K562 (cell line): ENCODE data around the gene CACNA1A. TPM values are rescaled to one million over a fixed set of nuclear protein-coding genes. Genes with fewer than 3 reads are reported as not detected.

Experiments used
- ATAC-seq: fragments of 200-7000 bp; cut with Tn5 transposase; 3 replicates; pipeline ENCODE4 v1.9.1; 2020; ENCODE audit warnings: moderate library complexity
- BruUV-seq: library from RNA; stranded (reverse); fragments of 400-500 nt; replicated peaks from 2 replicates; lab custom pipeline; 2021; lab: Mats Ljungman, UMichigan
- CTCF ChIA-PET: fragments of 300-600 bp; formaldehyde crosslinking; extraction: SDS; loops from one replicate; lab custom pipeline; 2021; ENCODE audit warnings: low intra/inter-chr PET ratio; lab: Yijun Ruan, JAX
- POLR2A ChIA-PET: fragments of 300-600, 350-650 bp; sonication (Branson Sonifier 250); formaldehyde crosslinking; extraction: SDS; loops from one replicate; lab custom pipeline; 2021; ENCODE audit warnings: antibody characterized with exemption, inconsistent platforms; lab: Yijun Ruan, JAX
- DNase-seq, 4 experiments: peaks; one replicate each; pipeline versions ENCODE4 v3.0.0 to v3.0.0-alpha.2; 2011 to 2018; ENCODE audit warnings: low spot score in 3 of 4, mixed read lengths in 3 of 4; ENCODE audit errors: extremely low read depth in 1 of 4
- FAIRE-seq: peaks from 2 replicates; lab custom pipeline; 2011; peaks lifted over from hg19 to GRCh38; lab: Jason Lieb, UNC
- H2AFZ ChIP-seq: 2 replicates; pipeline ENCODE4 v1.6.0; 2011; ENCODE audit warnings: low read depth, low read length, control low read depth, inconsistent platforms
- H3K27ac ChIP-seq: fragments of 200-600 bp; 3 replicates; pipeline ENCODE4 v1.8.0; 2011; ENCODE audit warnings: low read depth, mild to moderate bottlenecking, control low read depth, inconsistent platforms, low read length, moderate library complexity, mixed read lengths; ENCODE audit errors: extremely low read depth
- H3K27me3 ChIP-seq, 2 experiments: fragments of 300-600 bp in 1 of 2; 2 replicates in 1 of 2; 3 replicates in 1 of 2; pipeline versions ENCODE4 v1.6.0 to v1.8.0; 2011; ENCODE audit warnings: inconsistent platforms in 2 of 2, low read length in 2 of 2, mild to moderate bottlenecking in 1 of 2, mixed read lengths in 1 of 2, moderate library complexity in 1 of 2; ENCODE audit not compliant: control insufficient read depth in 2 of 2, insufficient read depth in 2 of 2
- H3K36me3 ChIP-seq: fragments of 300-600 bp; 3 replicates; pipeline ENCODE4 v1.8.0; 2011; ENCODE audit warnings: mild to moderate bottlenecking, low read length, inconsistent platforms; ENCODE audit not compliant: control insufficient read depth, insufficient read depth
- H3K4me1 ChIP-seq, 2 experiments: fragments of 200-600 bp in 1 of 2; replicated peaks in 1 of 2; 2 replicates in 1 of 2; 3 replicates in 1 of 2; pipeline versions ENCODE4 v1.5.1 to v1.8.0; 2011; ENCODE audit warnings: inconsistent platforms in 2 of 2, low read length in 2 of 2, mild to moderate bottlenecking in 1 of 2, mixed read lengths in 1 of 2, moderate library complexity in 1 of 2; ENCODE audit not compliant: control insufficient read depth in 2 of 2, insufficient read depth in 2 of 2
- H3K4me2 ChIP-seq: 2 replicates; pipeline ENCODE4 v1.6.1; 2011; ENCODE audit warnings: low read length, control low read depth, inconsistent platforms, mixed read lengths; ENCODE audit not compliant: insufficient read depth
- H3K4me3 ChIP-seq: fragments of 200-600 bp; sonication (generic), shearing (Covaris generic); 2 replicates; pipeline ENCODE4 v1.5.1; 2016; ENCODE audit warnings: control low read depth, inconsistent platforms
- H3K79me2 ChIP-seq: fragments of 200-600 bp; 3 replicates; pipeline ENCODE4 v1.8.0; 2011; ENCODE audit warnings: low read length, inconsistent platforms; ENCODE audit not compliant: control insufficient read depth, insufficient read depth
- H3K9ac ChIP-seq, 2 experiments: 2 replicates each; pipeline versions ENCODE4 v1.6.0 to v1.6.1; 2011; ENCODE audit warnings: low read depth in 2 of 2, low read length in 2 of 2, control low read depth in 1 of 2, inconsistent platforms in 1 of 2, mild to moderate bottlenecking in 1 of 2, mixed read lengths in 1 of 2; ENCODE audit not compliant: insufficient read depth in 1 of 2
- H3K9me1 ChIP-seq: one replicate; pipeline ENCODE4 v1.6.0; 2011; ENCODE audit warnings: inconsistent platforms, mild to moderate bottlenecking, low read length, moderate library complexity; ENCODE audit not compliant: control insufficient read depth, insufficient read depth
- H3K9me3 ChIP-seq: replicated peaks from 2 replicates; pipeline ENCODE4 v1.5.1; 2011; ENCODE audit warnings: low read depth, low read length, inconsistent platforms; ENCODE audit not compliant: control insufficient read depth, insufficient read depth
- H4K20me1 ChIP-seq: replicated peaks from 2 replicates; pipeline ENCODE4 v1.6.1; 2011; ENCODE audit warnings: low read length, inconsistent platforms, mixed read lengths; ENCODE audit not compliant: control insufficient read depth, insufficient read depth
- ADNP ChIP-seq: fragments of 200-800 bp; sonication (Bioruptor generic); IDR thresholded peaks from 2 replicates; pipeline ENCODE4 v1.6.1; 2016; ENCODE audit warnings: missing genetic modification characterization, missing compliant biosample characterization
- BCOR ChIP-seq: fragments of 450-650 bp; IDR thresholded peaks from 2 replicates; pipeline ENCODE4 v1.6.1; 2016
- BRD9 ChIP-seq: fragments of 450-650 bp; IDR thresholded peaks from 2 replicates; pipeline ENCODE4 v1.6.1; 2018; ENCODE audit warnings: low read depth; ENCODE audit not compliant: partially characterized antibody
- CHD4 ChIP-seq: fragments of 200-600 bp; sonication (generic); IDR thresholded peaks from 3 replicates; pipeline ENCODE4 v1.6.1; 2012; ENCODE audit warnings: low read depth, mild to moderate bottlenecking, mixed read lengths, low read length, inconsistent platforms; ENCODE audit not compliant: insufficient read depth, insufficient replicate concordance, poor library complexity, severe bottlenecking
- EGR1 ChIP-seq: fragments of 450-650 bp; conservative IDR thresholded peaks from 2 replicates; pipeline ENCODE4 v1.6.1; 2017; ENCODE audit warnings: mild to moderate bottlenecking
- IFI16 ChIP-seq: fragments of 250-450 bp; sonication (Bioruptor Pico); IDR thresholded peaks from 2 replicates; pipeline ENCODE4 v2.1.2; 2022; ENCODE audit warnings: mild to moderate bottlenecking, inconsistent platforms
- KDM1A ChIP-seq, 2 experiments: fragments of 450-650 bp; IDR thresholded peaks; 2 replicates each; pipeline ENCODE4 v1.6.1; 2016; ENCODE audit warnings: mild to moderate bottlenecking in 2 of 2
- POU5F1 ChIP-seq: fragments of 150-350 bp; IDR thresholded peaks from 2 replicates; pipeline ENCODE4 v1.6.1; 2014; ENCODE audit warnings: borderline replicate concordance, low read length, low read depth, mild to moderate bottlenecking; ENCODE audit not compliant: partially characterized antibody
- RBM25 ChIP-seq: fragments of 200-400 bp; formaldehyde crosslinking; IDR thresholded peaks from 2 replicates; pipeline ENCODE4 v1.6.1; 2018; ENCODE audit warnings: low read length, low read depth, moderate library complexity; ENCODE audit not compliant: severe bottlenecking
- RCOR1 ChIP-seq, 2 experiments: IDR thresholded peaks; 2 replicates each; pipeline ENCODE4 v1.6.1; 2012; ENCODE audit warnings: low read depth in 2 of 2, low read length in 2 of 2, borderline replicate concordance in 1 of 2, improper control_type of control experiment in 1 of 2
- SMARCA5 ChIP-seq: fragments of 450-650 bp; IDR thresholded peaks from 2 replicates; pipeline ENCODE4 v1.6.1; 2016
- ZFP36 ChIP-seq: fragments of 150-350 bp; IDR thresholded peaks from 2 replicates; pipeline ENCODE4 v1.6.1; 2018; ENCODE audit warnings: low read length, low read depth; ENCODE audit not compliant: partially characterized antibody
- ZNF239 ChIP-seq: fragments of 250-450 bp; sonication (Bioruptor Pico); IDR thresholded peaks from 2 replicates; pipeline ENCODE4 v1.4.0; 2020; ENCODE audit warnings: mild to moderate bottlenecking
- ZNF282 ChIP-seq: sonication (generic); formaldehyde crosslinking; IDR thresholded peaks from 2 replicates; pipeline ENCODE4 v1.8.1; 2023; ENCODE audit warnings: missing genetic modification reagents
- ZNF830 ChIP-seq: fragments of 250-450 bp; sonication (Bioruptor Pico); IDR thresholded peaks from 2 replicates; pipeline ENCODE4 v1.5.0; 2021; ENCODE audit warnings: mild to moderate bottlenecking
- WGBS: fragments of 100-300 bp; shearing (Covaris generic); methylation state at CpG from one replicate; pipeline ENCODE4 v1.1.6; 2016; ENCODE audit warnings: low coverage, mixed read lengths; ENCODE audit not compliant: insufficient coverage; ENCODE audit errors: missing lambda C conversion rate; 5-methylcytosine and 5-hydroxymethylcytosine counted together
- in situ Hi-C: fragments of 300-500 bp; cut with MboI; formaldehyde crosslinking; loops from 4 replicates; pipeline ENCODE4 v1.15.0; 2018; ENCODE audit warnings: inconsistent platforms, mixed read lengths
- intact Hi-C: fragments of 100-400 bp; cut with micrococcal nuclease; formaldehyde crosslinking; loops from 2 replicates; pipeline ENCODE4 v1.14.2; 2022
- polyA plus RNA-seq, 8 experiments: library from polyadenylated mRNA; depleted of rRNA in 4 of 8; stranded (reverse) in 5 of 8; unstranded in 3 of 8; fragments of >200 nt; fragmentation: Nextera tagmentation in 2 of 8; fragmentation: Illumina TruSeq in 1 of 8; extraction: Ambion mirVana in 2 of 8; extraction: Trizol in 1 of 8; gene quantifications; 2 replicates each; pipeline versions ENCODE4 v1.2.1 to v1.2.3, GENCODE V29; 2011 to 2014; ENCODE audit warnings: inconsistent platforms in 1 of 8, missing spikeins in 1 of 8
- total RNA-seq, 7 experiments: library from RNA; depleted of rRNA in 6 of 7; stranded (reverse); fragments of >200 nt in 6 of 7; fragmentation: Illumina TruSeq in 2 of 7; extraction: Trizol in 2 of 7; gene quantifications; 2 replicates each; pipeline versions ENCODE4 v1.2.1 to v1.2.3, GENCODE V29; 2011 to 2021; ENCODE audit warnings: low replicate concordance in 1 of 7

The CACNA1A gene
- total and polyA plus RNA-seq, 9 of the 15 experiments (the other 6 are each of a cell fraction or from before 2014, with no cell fraction given), result 0.03 to 0.20 (median 0.09) TPM; not detected in 1

GRCh38 chr19:13302526-13303270, 203.6 kb downstream of the CACNA1A start (continued):
- TF ChIP-seq IFI16 (CRISPR knock-in tag) (no peak), ZNF830 (no peak)

GRCh38 chr19:13301627-13302334, 204.5 kb downstream of the CACNA1A start:
- Histone ChIP-seq H3K9ac (no peak overlapping the region), H2AFZ (no peak overlapping the region), H3K4me3 (no peak overlapping the region), H3K4me2 (no peak overlapping the region), H3K27me3 (peaks cover 20 to 75% of the 10 kb centered on the region in 2 experiments; a peak in 4 of 5 replicates), H3K9me3 (no peaks in the 10 kb centered on the region), H3K4me1 (peaks cover 0 to 9% of the 10 kb centered on the region in 2 experiments; a peak in 2 of 5 replicates), H4K20me1 (no peaks in the 10 kb centered on the region), H3K36me3 (no peaks in the 10 kb centered on the region), H3K9me1 (no peaks in the 10 kb centered on the region), H3K79me2 (no peaks in the 10 kb centered on the region), H3K27ac (no peak overlapping the region)
- in situ Hi-C loops (no loop called here), intact Hi-C loops (no loop called here)
- FAIRE-seq, result no peak
- no TSS peak for BruUV-seq
- CTCF ChIA-PET, result no interaction called here
- TF ChIP-seq ADNP (peak; percentile 88), RBM25 (peak; percentile 87), ZFP36 (peak; percentile 84), KDM1A (IDR thresholded peaks at IDR 0.05) (peak; percentile 44 to 69; a peak in 2 of 4 replicates), BCOR (peak; percentile 93), CHD4 (peak; percentile 20), ZNF282 (CRISPR knock-in tag) (no peak), ZNF239 (CRISPR knock-in tag) (no peak), SMARCA5 (0 out of 2 replicates have a peak, but pooled peaks have one; percentile 43), RCOR1 (IDR thresholded peaks at IDR 0.05; ENCODE audit: borderline replicate concordance in 1 of 2, low read depth in 2 of 2, low read length in 2 of 2) (0 out of 4 replicates have a peak, but pooled peaks of 1 of the 2 experiments have one; percentile 23), BRD9 (no peak), EGR1 (no peak), POU5F1 (no peak)
- POLR2A ChIA-PET, result interaction anchor here (0.7 kb wide), 1 partner anchor 392 kb away, joined by 3 read pairs; no protein-coding TSS in a partner anchor
- no peak for DNase-seq
- ATAC-seq, result no peak
- WGBS, result 0% methylated on average over 10 of the region's 10 CpGs
